Activated CD8-positive, alpha-beta memory T cell treated with anti-CD3 and anti-CD28 coated beads for 1 hour (primary cell): Measurements from ENCODE around the gene SLC25A11.
"Not testable (repeated sequence)": the region's sequence is repeated elsewhere in the genome, so short reads cannot be mapped to it uniquely, and the experiment has no call there.

Experiments
- DNase-seq, 2 donors: peaks; one replicate each; pipeline ENCODE4 v3.0.0-alpha.2; 2020; ENCODE audit warnings: low read depth in 1 of 2; ENCODE audit errors: extremely low read depth in 1 of 2

SLC25A11 gene

GRCh38 chr17:4945944-4946280, 6.1 kb upstream of the SLC25A11 start:
- no peak for DNase-seq

DNA sequence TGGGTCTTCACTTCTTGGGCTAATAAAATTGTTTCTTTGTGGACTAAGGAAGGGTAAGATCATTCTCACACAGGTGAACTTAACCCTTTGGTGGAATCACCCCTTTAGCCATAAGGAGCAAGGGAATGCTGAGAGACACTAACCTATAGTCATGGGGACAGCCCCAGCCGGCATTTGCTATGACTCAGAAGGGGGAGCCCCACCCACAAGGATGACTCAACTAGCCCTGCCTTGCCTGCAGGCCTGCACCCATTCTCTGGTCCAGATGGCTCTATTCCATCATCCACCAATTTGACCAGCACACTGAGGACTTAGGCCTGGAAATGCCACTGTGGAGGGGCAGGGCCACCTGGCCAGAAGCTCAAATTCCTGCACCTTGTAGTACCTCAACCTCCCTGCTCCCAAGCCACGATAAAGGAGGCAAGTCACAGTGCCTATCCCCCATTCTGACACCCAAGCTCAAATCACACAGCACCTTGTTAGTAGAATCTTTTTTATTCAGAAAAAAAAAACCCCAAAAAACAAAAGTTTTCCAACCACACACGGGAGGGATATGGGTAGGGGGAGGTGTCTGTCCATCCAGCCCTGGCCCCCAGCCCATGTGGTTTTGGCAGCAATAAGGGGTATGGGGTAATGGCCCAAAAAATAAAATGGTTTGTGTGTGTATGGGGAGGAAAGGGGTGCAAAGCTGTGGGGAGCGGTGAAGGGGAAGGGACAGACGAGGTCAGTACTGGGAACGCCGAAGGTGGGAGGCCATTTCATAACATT, 5.5 kb upstream of the SLC25A11 start:
- peak in 1 of 2 donors; percentile 63 for DNase-seq

DNA sequence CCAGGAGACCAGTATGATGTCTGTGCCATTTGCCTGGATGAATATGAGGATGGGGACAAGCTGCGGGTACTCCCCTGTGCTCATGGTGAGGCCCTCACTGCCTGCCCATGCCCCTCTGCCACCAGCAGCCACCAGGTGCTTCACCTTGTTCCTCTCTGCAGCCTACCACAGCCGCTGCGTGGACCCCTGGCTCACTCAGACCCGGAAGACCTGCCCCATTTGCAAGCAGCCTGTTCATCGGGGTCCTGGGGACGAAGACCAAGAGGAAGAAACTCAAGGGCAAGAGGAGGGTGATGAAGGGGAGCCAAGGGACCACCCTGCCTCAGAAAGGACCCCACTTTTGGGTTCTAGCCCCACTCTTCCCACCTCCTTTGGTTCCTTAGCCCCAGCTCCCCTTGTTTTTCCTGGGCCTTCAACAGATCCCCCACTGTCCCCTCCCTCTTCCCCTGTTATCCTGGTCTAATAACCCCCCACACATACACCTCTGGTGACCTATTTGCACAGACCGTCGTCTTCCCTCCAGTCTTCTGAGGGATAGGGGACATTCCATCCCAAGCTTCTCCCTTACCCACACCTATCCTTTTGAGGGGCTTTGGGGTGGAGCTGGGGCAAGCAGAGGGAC, 4.8 kb upstream of the SLC25A11 start:
- no peak for DNase-seq

GRCh38 chr17:4944163-4944553, 4.3 kb upstream of the SLC25A11 start:
- no peak for DNase-seq

DNA sequence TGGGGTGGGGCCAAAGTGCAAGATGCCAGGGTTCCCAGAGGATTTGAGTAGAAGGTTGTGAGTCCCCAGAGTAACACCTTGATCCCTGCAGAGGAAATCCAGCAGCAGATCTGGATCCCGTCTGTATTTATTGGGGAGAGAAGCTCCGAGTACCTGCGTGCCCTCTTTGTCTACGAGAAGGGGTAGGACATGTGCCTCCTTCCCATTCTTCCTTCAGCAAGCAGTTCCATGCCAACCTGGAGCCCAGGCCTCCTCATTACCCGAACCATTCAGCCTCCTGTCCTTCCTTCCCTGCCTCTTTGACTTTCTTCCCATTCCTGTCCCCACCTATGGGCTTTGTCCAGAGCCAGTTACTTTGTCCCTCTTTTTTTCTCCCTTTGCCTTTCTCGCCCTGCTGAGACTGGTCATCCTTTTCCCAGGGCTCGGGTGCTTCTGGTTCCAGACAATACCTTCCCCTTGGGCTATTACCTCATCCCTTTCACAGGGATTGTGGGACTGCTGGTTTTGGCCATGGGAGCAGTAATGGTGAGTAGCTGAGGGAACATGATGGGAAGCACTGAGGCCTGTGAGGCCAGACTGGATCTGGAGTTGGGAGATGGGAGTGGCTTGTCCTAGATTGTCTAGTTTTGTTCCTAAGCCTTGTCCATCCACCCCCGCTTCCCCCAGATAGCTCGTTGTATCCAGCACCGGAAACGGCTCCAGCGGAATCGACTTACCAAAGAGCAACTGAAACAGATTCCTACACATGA, 3.1 kb upstream of the SLC25A11 start:
- DNase-seq: no peak

DNA sequence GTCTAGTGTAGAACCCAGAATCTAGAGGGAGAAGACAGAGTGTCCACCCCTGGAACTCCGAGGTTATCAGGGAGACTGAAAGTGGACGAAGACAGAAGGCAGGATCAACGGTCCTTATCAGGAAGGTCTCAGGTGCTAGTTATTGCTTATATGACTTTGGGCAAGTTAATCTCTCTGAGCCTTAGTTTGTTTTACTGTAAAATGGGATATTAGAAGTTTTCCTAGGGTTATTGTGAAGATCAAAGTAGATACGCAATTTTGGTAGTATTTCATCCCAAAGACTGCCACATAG, 1.4 kb upstream of the SLC25A11 start:
- no peak for DNase-seq

DNA sequence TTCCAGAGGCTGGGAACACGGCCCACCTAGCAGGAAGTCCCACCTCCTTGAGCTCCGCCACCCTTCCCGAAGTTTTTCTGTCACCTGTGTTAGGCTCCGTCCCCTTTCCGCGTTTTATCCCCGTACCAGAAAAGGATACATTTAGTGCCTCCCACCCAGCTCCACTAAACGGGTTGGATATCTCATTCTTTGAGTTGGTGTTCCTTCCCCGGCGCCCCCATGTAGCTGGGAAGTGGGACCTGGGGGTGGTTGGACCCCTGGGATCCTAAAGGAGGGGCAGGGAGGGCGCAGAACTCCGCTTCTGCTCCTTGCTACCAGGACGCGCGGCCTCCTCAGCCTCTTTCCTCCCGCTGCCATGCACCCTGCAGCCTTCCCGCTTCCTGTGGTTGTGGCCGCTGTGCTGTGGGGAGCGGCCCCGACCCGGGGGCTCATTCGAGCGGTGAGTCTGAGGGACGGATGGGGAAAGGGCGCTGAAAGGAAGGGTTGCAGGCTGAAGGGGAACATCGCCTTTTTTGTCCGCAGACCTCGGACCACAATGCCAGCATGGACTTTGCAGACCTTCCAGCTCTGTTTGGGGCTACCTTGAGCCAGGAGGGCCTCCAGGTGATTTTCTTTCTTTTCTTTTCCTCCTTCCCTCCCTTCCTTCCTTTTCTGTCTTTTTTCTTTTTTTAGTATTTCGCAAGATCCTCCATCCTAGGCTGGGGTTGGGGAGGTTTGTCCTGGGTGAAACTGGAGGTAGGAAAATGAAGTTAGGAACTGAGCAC, 891 bp upstream of the SLC25A11 start:
- no peak for DNase-seq

- DNase-seq: no peak
Observed at GRCh38 chr17:4939546-4939795, 375 bp downstream of the SLC25A11 start.

- DNase-seq: no peak
Observed at GRCh38 chr17:4938688-4939545, 929 bp downstream of the SLC25A11 start.

- no peak for DNase-seq
Observed at GRCh38 chr17:4938069-4938491, 1.8 kb downstream of the SLC25A11 start.

DNA sequence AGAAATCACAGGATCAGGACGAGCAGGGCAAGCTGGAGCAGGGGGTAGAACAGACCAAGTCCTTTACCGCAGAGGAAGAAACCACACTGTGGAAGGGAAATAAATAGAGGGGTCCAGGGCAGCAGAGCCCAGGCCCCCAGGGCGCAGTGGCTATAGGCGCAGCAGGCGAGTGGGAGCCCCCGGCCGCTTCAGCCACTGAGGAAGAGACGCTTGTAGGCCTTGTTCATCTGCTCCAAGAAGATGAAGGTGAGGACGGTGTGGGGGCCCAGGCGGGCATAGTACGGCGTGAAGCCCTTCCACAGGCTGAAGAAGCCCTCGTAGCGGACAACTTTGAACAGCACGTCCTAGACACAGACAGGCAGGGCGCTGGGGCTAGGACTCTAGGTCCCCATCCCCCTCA, 2.3 kb downstream of the SLC25A11 start:
- no peak for DNase-seq

DNA sequence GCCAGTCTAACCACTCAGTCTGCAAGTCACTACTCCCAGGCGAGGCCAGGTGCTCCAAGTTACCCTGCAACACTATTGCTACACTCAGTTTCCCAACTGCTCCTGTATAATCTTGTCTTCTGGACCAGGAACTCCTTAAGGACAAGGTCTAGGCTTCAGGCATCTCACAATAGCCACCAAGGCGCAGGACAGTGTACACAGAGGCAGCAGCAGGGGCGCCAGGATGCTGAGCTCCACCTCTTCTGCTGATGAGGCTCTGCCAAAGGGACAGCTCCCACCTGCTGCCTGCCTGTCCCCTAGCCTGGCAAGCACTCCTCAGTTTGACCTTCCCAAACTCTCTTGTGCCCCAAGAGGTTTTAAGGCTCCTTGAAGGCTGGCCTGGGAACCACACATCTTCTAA, 3.4 kb downstream of the SLC25A11 start:
- no peak for DNase-seq

DNA sequence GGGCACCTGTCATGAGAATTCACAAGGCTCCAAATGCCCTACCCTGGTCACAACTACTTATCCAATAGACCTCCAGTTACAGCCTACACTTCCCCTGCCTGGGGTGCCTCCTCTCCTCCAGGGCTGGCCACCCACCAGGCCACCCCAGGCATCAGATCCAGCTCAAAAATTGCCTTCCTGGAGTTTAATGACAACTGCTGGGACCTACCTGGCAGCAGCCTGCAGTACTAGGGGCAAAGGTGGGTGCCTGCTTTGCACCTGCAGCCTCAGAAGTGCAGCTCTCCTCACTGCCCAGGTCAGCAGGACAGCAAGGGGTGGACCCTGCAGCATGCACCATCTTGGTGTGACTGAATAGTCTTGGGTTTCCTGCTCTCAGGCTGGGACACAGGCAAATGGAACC, 4.2 kb downstream of the SLC25A11 start:
- DNase-seq: no peak

- DNase-seq: no peak
Observed at GRCh38 chr17:4934173-4934979, 5.5 kb downstream of the SLC25A11 start.

GRCh38 chr17:4933646-4934045, 6.2 kb downstream of the SLC25A11 start:
- no peak for DNase-seq

GRCh38 chr17:4932756-4933155, 7.1 kb downstream of the SLC25A11 start:
- DNase-seq: no peak

DNA sequence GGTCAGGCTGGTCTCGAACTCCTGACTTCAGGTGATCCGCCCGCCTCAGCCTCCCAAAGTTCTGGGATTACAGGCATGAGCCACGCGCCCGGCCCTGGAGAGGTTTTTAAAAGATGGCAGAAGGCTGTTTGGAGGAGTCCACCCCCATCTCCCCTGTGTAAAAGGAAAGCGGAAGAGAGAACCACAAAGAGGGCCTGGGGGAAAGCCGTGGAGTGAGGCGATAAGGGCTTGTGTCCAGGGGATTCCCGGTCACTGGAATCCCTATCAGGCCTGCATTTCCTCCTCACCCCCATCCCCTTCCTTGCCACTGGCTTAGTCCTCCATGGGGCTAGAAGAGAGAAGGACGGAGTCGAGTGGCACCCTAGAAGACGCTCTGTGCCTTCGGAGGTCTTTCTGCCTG, 7.9 kb downstream of the SLC25A11 start, which contains the start of gene GP1BA:
Gene GP1BA, plus strand, starts transcription at position 315 of the 400 bp plus-strand sequence. CDS start 328 bp downstream, outside the sequence.
- no peak for DNase-seq

DNA sequence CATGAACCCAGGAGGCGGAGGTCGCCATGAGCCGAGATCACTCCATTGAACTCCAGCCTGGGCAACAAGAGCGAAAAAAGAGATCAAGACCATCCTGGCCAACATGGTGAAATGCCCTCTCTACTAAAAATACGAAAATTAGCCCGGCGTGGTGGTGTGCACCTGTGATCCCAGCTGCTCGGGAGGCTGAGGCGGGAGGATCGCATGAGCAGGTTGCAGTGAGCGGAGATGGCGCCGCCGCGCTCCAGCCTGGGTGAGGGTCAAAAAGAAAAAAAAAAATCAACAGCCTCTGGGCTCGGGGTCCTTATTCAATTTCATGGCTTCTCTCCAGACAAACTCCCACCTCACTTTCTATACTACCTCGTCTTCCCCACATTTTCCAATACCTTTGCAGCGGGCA, 11.0 kb downstream of the SLC25A11 start:
- DNase-seq: no peak

GRCh38 chr17:4926577-4927335, 13.1 kb downstream of the SLC25A11 start:
- not testable (repeated sequence) for DNase-seq
